Ovary (tissue), 3 donors: ENCODE results near the gene DOCK10.

Experiments used
- CTCF ChIP-seq, 3 donors: fragments of 450-650 bp in 2 of 3; fragments of 200-600 bp in 1 of 3; IDR thresholded peaks; one replicate each; pipeline versions ENCODE4 v1.5.1 to v1.8.0; 2016 to 2022; ENCODE audit warnings: antibody characterized with exemption in 3 of 3, mild to moderate bottlenecking in 1 of 3
- EP300 ChIP-seq: sonication (generic); formaldehyde crosslinking; IDR thresholded peaks from one replicate; pipeline ENCODE4 v1.6.1; 2017; ENCODE audit warnings: antibody characterized with exemption
- POLR2A ChIP-seq: fragments of 450-650 bp; IDR thresholded peaks from one replicate; pipeline ENCODE4 v1.6.1; 2017; ENCODE audit warnings: antibody characterized with exemption, mild to moderate bottlenecking, moderate library complexity
- donor health status: DM: no; HTN: no; CAD: no.

GRCh38 chr2:225083276-225083675 is 41.0 kb upstream of the DOCK10 start:
- TF ChIP-seq CTCF (IDR thresholded peaks at IDR 0.05) (no peak), EP300 (no peak), POLR2A (no peak)
